ENCODE measurements around the gene SFXN3.

The SFXN3 gene, protein sequence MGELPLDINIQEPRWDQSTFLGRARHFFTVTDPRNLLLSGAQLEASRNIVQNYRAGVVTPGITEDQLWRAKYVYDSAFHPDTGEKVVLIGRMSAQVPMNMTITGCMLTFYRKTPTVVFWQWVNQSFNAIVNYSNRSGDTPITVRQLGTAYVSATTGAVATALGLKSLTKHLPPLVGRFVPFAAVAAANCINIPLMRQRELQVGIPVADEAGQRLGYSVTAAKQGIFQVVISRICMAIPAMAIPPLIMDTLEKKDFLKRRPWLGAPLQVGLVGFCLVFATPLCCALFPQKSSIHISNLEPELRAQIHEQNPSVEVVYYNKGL

DNA sequence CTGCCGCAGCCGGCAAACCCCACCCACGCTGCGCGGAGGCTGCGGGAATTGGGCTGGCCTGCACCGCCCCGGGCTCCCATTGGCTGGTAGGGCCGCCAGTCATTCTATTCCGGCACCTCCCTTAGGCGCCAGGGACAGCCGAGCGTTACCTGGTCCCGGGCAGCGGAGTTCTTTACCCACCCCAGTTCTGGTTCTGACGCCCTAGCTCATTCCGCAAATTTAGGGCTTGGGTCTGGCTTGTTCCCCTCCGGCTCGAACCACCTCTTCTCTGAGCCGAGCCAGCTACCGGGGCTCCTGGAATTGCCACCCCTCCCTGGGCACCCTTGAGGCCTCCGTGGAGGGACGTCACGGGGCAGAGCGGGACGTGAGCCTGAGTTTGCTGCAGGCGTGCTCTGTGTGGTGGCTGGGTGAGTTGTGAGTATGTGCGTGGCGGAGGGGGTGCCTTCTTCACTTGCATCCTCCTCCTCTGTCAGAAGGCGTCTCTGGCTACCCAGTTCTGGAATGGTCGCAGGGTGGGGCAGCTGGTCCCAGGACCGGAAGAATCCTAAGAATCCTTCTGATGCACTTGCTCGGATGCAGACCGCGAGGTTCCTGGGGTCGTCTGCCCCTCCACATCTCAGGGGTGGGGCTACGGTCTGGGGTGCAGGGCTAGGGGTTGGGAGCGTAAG, at the start of gene SFXN3, which contains the start of gene PDZD7:
Gene SFXN3 (plus strand): TSS at position 107 of the 668 bp plus-strand sequence. CDS start 3,461 bp downstream, outside the sequence.
Gene PDZD7 (minus strand): TSS at position 2 of the 668 bp plus-strand sequence. CDS start 910 bp downstream, outside the sequence.
- peak; percentile 68 to 84 for DNase-seq

DNA sequence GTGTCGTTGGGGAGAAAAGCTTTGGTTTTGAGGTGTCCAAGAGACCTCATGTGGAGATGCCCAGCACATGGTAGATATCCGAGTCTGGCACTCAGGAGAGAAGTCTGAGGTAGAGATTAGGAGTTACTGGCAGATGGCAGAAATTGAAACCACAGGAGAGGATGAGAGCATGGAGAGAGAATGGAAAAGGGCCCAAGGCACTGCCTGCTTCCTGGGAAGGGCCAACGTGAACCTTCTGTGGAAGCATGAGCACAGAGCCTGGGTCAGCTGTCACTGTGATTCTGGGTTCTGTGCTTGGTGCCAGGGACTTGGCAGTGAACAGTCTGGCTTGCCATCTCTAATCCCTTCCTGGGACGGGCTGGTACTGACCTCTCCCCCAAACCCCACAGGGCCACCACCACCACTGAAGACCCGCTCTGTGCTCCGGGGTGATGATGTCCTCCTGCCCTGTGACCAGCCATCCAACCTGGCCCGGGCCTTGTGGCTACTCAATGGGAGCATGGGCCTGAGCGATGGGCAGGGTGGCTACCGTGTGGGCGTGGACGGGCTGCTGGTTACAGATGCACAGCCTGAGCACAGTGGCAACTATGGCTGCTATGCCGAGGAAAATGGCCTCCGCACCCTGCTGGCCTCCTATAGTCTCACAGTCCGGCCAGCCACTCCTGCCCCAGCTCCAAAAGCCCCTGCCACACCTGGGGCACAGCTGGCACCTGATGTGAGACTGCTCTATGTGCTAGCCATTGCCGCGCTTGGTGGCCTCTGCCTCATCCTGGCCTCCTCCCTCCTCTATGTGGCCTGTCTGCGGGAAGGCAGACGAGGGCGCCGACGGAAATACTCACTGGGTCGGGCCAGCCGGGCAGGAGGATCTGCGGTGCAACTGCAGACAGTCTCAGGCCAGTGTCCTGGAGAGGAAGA, 47.9 kb upstream of the SFXN3 start:
- no peak for DNase-seq

- no peak for DNase-seq
Observed at GRCh38 chr10:100983868-100984671, 47.0 kb upstream of the SFXN3 start.

GRCh38 chr10:100984672-100985177, 46.3 kb upstream of the SFXN3 start:
- no peak for DNase-seq

DNA sequence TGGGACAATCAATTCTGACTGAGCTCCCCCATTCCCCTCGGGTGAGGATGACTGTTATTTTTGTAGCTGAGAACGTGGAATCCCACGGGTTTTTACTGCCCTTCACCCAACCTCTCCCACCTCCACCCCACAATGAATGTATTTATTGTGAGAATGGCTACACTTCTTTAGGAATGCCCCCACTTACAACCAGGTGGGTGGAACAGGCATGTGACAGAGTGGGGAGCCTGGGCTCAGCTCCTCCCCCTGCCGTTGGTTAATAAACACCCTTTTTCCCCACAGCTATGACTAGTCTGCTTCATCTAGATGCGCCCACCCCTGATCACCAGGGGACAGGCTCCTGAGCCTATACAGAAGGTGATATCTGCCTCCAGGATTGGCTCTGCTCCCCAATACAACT, 45.7 kb upstream of the SFXN3 start:
- no peak for DNase-seq

GRCh38 chr10:100986623-100986951, 44.4 kb upstream of the SFXN3 start:
- no peak for DNase-seq

GRCh38 chr10:100986952-100987684, 43.9 kb upstream of the SFXN3 start, which contains the start of the genes MRPL43 and TWNK:
MRPL43 (minus strand) TSS chr10:100987497; CDS start chr10:100987443, 54 bp downstream.
TWNK (plus strand) TSS chr10:100987543; CDS start chr10:100988211, 668 bp downstream.
- DNase-seq: peak; percentile 43 to 51

DNA sequence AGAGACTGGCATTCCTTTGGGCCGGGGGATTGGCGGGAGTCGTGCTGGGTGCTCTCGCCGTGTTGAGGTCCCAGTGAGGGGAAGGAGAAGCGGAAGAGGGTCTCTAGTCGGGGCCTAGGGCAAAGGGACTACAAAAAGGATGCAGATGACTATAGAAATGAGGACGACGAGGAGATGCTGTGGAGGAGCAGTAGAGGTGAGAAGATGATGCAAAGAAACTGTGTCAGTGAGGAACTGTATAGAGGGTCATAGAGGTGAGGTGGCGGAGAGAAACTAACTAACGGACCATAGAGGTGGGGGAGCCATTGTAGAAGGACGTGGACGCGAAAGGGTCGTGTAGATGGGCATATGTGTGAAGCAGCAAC, 43.4 kb upstream of the SFXN3 start:
- DNase-seq: no peak

DNA sequence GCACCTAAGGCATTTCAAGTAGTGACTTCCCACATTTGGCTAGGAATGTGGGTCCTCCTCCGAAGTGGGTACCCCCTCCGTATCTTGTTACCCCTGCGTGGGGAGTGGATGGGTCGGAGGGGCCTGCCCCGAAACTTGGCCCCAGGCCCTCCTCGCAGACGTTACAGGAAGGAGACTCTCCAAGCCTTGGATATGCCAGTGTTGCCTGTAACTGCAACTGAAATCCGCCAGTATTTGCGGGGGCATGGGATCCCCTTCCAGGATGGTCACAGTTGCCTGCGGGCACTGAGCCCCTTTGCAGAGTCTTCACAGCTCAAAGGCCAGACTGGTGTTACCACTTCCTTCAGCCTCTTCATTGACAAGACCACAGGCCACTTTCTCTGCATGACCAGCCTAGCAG, 42.9 kb upstream of the SFXN3 start:
- no peak for DNase-seq

DNA sequence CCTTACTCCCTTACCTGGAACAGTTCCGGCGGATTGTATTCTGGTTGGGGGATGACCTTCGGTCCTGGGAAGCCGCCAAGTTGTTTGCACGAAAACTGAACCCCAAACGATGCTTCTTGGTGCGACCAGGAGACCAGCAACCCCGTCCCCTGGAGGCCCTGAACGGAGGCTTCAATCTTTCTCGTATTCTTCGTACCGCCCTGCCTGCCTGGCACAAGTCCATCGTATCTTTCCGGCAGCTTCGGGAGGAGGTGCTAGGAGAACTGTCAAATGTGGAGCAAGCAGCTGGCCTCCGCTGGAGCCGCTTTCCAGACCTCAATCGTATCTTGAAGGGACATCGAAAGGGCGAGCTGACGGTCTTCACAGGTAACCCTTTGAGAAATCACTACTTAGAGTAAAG, 41.9 kb upstream of the SFXN3 start:
- no peak for DNase-seq

DNA sequence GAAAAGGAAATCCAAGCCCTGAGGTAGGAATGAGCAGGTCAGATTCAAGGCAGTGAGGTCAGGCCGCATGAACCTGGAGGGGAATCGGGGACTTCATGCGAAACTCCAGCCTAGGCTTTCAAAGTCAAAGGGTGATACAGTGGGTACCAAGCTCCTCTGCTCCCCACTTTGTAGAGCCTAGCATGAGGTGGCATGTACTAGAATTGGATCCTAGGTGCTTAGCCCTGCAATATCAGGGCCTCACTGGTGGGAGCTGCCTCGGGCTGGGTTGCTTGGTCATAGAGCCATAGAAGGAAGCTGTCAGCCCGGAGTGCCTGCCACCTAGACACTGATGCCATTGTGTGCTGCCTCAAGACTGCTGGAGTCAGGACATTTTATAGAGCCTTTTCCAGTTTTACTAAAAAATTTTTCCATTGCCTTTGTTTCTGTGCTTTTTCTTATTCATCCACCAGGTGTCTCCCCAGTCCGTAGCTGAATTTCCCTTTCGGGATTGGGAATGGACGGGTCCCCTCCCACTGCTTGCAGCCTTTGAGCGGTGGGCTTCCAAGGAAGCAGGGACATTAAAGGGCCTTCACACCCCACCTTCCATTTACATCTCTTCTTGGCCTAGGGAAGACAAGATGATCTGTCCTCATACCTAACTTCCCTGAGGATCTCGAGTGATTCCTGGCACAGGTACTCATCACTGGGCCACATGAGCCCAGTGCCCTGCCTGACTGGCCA, 36.9 kb upstream of the SFXN3 start:
- DNase-seq: no peak

GRCh38 chr10:100995181-100995580, 35.9 kb upstream of the SFXN3 start:
- DNase-seq: no peak

DNA sequence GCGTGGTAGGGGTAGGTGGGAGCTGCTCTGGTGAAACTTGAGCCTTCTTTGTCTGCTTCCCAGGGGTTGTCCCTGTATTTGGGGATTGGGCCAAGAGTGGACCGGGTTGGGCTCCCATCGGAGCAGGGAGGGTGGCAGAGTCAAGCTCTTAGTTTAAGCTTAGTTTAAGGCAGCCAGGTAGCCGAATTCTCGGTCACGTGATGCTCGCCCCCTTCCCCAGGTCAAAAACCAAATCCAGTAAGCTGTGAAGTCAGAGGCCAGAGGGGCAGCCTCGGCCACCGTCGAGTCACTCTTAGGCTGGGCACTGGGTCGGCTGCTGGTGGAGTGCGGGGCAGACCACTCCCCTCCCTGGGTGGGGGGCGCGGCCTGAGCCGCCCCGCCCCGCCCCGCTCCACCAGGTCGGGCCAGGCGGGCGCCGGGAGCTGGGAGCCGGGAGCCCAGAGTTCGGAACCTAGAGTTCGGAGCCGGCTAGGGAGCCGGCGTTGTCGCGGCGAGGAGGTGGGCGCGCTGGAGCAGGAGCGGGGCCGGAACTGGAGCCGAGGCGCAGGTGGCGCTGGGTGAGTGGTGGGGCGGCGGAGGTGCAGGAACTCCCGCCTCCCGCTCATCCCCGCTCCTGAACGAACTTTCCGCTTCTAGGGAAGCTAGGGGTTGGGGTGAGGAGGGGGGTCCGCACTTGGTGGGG, 34.2 kb upstream of the SFXN3 start:
- DNase-seq: no peak

GRCh38 chr10:100997360-100998182, 33.5 kb upstream of the SFXN3 start:
- peak in 1 of 2 donors; percentile 63 for DNase-seq

- peak in 1 of 2 donors; percentile 64 for DNase-seq
Observed at GRCh38 chr10:100998183-100998990, 32.6 kb upstream of the SFXN3 start.

GRCh38 chr10:100998991-100999741, 31.9 kb upstream of the SFXN3 start:
- DNase-seq: peak in 1 of 2 donors; percentile 81

- DNase-seq: no peak
Observed at GRCh38 chr10:100999742-101000126, 31.3 kb upstream of the SFXN3 start, which contains the start of gene LZTS2. LZTS2 (plus strand) TSS chr10:100999808; CDS start chr10:101002539, 2,731 bp downstream.
